Neuronal stem cell (in vitro differentiated cells): ENCODE data around the gene KCNA3.

Experiments used
- DNase-seq: peaks from one replicate; pipeline ENCODE4 v3.0.0-alpha.2; 2013; ENCODE audit warnings: low spot score
- H2AFZ ChIP-seq: one replicate; pipeline ENCODE4 v1.6.1; 2013; ENCODE audit warnings: mild to moderate bottlenecking, low read length, inconsistent platforms
- H2AK5ac ChIP-seq: 2 replicates; pipeline ENCODE4 v1.6.1; 2013; ENCODE audit warnings: low read depth, mild to moderate bottlenecking, inconsistent platforms, low read length, moderate library complexity, mixed read lengths
- H2BK120ac ChIP-seq: 2 replicates; pipeline ENCODE4 v1.6.1; 2013; ENCODE audit warnings: low read depth, mild to moderate bottlenecking, inconsistent platforms, low read length, moderate library complexity, mixed read lengths
- H2BK12ac ChIP-seq: one replicate; pipeline ENCODE4 v1.6.1; 2013; ENCODE audit warnings: low read length, inconsistent platforms
- H2BK15ac ChIP-seq: 2 replicates; pipeline ENCODE4 v1.6.1; 2013; ENCODE audit warnings: mild to moderate bottlenecking, low read length, inconsistent platforms, mixed read lengths
- H2BK5ac ChIP-seq: one replicate; pipeline ENCODE4 v1.6.1; 2013; ENCODE audit warnings: inconsistent platforms, mild to moderate bottlenecking, low read length, moderate library complexity
- H3K14ac ChIP-seq: one replicate; pipeline ENCODE4 v1.6.1; 2013; ENCODE audit warnings: low read length, inconsistent platforms
- H3K18ac ChIP-seq: 2 replicates; pipeline ENCODE4 v1.6.1; 2013; ENCODE audit warnings: low read length, inconsistent platforms
- H3K23ac ChIP-seq: 2 replicates; pipeline ENCODE4 v1.6.1; 2013; ENCODE audit warnings: low read depth, mild to moderate bottlenecking, mixed read lengths, low read length, inconsistent platforms; ENCODE audit not compliant: poor library complexity
- H3K27ac ChIP-seq: replicated peaks from 3 replicates; pipeline ENCODE4 v1.5.1; 2013; ENCODE audit warnings: low read length, inconsistent platforms
- H3K27me3 ChIP-seq, 3 experiments: 2 replicates each; pipeline ENCODE4 v1.6.1; 2013; ENCODE audit warnings: low read length in 3 of 3, mild to moderate bottlenecking in 2 of 3, inconsistent platforms in 1 of 3, low read depth in 1 of 3, mixed read lengths in 1 of 3, moderate library complexity in 1 of 3; ENCODE audit not compliant: control insufficient read depth in 3 of 3, insufficient read depth in 3 of 3
- H3K36me3 ChIP-seq, 2 donors: replicated peaks in 1 of 2; 2 replicates each; pipeline ENCODE4 v1.6.1; 2013; ENCODE audit warnings: low read length in 2 of 2; ENCODE audit not compliant: control insufficient read depth in 2 of 2, insufficient read depth in 2 of 2
- H3K4ac ChIP-seq: 2 replicates; pipeline ENCODE4 v1.6.1; 2013; ENCODE audit warnings: inconsistent platforms, mild to moderate bottlenecking, low read length, moderate library complexity
- H3K4me1 ChIP-seq, 2 donors: 1 replicate in 1 of 2; 2 replicates in 1 of 2; pipeline ENCODE4 v1.6.1; 2013; ENCODE audit warnings: low read length in 2 of 2, low read depth in 1 of 2; ENCODE audit not compliant: control insufficient read depth in 2 of 2, insufficient read depth in 1 of 2
- H3K4me2 ChIP-seq: one replicate; pipeline ENCODE4 v1.6.1; 2013; ENCODE audit warnings: mild to moderate bottlenecking, low read length, inconsistent platforms; ENCODE audit not compliant: insufficient read depth, poor library complexity, severe bottlenecking
- H3K4me3 ChIP-seq, 2 donors: 2 replicates each; pipeline ENCODE4 v1.5.1; 2013; ENCODE audit warnings: low read length in 2 of 2, mild to moderate bottlenecking in 2 of 2, inconsistent platforms in 1 of 2, moderate library complexity in 1 of 2
- H3K79me1 ChIP-seq: one replicate; pipeline ENCODE4 v1.6.1; 2013; ENCODE audit warnings: low read depth, mild to moderate bottlenecking, inconsistent platforms, low read length, moderate library complexity
- H3K9ac ChIP-seq: one replicate; pipeline ENCODE4 v1.6.1; 2013; ENCODE audit warnings: mild to moderate bottlenecking, low read depth, low read length, inconsistent platforms; ENCODE audit not compliant: poor library complexity
- H3K9me3 ChIP-seq, 2 donors: replicated peaks in 1 of 2; 2 replicates each; pipeline versions ENCODE3 to v1.6.1; 2013; ENCODE audit warnings: low read length in 2 of 2, mild to moderate bottlenecking in 2 of 2, inconsistent platforms in 1 of 2, low read depth in 1 of 2, mixed read lengths in 1 of 2, moderate library complexity in 1 of 2; ENCODE audit not compliant: control insufficient read depth in 2 of 2, insufficient read depth in 1 of 2
- H4K8ac ChIP-seq: one replicate; pipeline ENCODE4 v1.6.1; 2013; ENCODE audit warnings: low read depth, mild to moderate bottlenecking, inconsistent platforms, low read length, moderate library complexity
- H4K91ac ChIP-seq: one replicate; pipeline ENCODE4 v1.6.1; 2013; ENCODE audit warnings: low read length, low read depth, mild to moderate bottlenecking, inconsistent platforms; ENCODE audit not compliant: poor library complexity
- WGBS, 2 donors: extraction: QIAGEN DNeasy Blood & Tissue Kit; methylation state at CpG; one replicate each; pipeline ENCODE4 v1.1.7; 2013; ENCODE audit warnings: missing lambda C conversion rate in 2 of 2, mixed read lengths in 1 of 2; ENCODE audit not compliant: insufficient read length in 2 of 2, insufficient replicate concordance in 1 of 2; ENCODE audit errors: extremely low coverage in 2 of 2; 5-methylcytosine and 5-hydroxymethylcytosine counted together

KCNA3 gene

GRCh38 chr1:110650609-110651008 is 24.1 kb downstream of the KCNA3 start:
- H3K14ac ChIP-seq, result no peak overlapping the region
- no peak overlapping the region for H4K8ac ChIP-seq
- no CpG with 5 or more reads among the region's 2 CpGs for WGBS, 2 donors
- H3K4me3 ChIP-seq, result no peak overlapping the region
- no peaks in the 10 kb centered on the region for H3K27me3 ChIP-seq
- H2BK15ac ChIP-seq, result no peak overlapping the region
- no peak overlapping the region for H3K23ac ChIP-seq
- H3K27ac ChIP-seq, result no peak overlapping the region
- no peak overlapping the region for H2BK12ac ChIP-seq
- H3K9ac ChIP-seq, result no peak overlapping the region
- no peaks in the 10 kb centered on the region for H3K36me3 ChIP-seq
- no peak overlapping the region for H3K18ac ChIP-seq
- H2AFZ ChIP-seq, result no peak overlapping the region
- no peak overlapping the region for H3K4ac ChIP-seq
- no peak overlapping the region for H2BK5ac ChIP-seq
- H3K4me2 ChIP-seq, result no peak overlapping the region
- no peak overlapping the region for H2BK120ac ChIP-seq
- DNase-seq, result no peak
- no peaks in the 10 kb centered on the region for H3K79me1 ChIP-seq
- H3K9me3 ChIP-seq, result no peaks in the 10 kb centered on the region
- no peak overlapping the region for H2AK5ac ChIP-seq
- no peak overlapping the region for H4K91ac ChIP-seq
- H3K4me1 ChIP-seq, result peaks cover 0 to 13% of the 10 kb centered on the region in 2 donors

GRCh38 chr1:110648417-110648816 is 26.3 kb downstream of the KCNA3 start:
- H3K4me1 ChIP-seq, result peaks cover 0 to 14% of the 10 kb centered on the region in 2 donors
- H3K4me3 ChIP-seq, result no peak overlapping the region
- H2BK120ac ChIP-seq, result no peak overlapping the region
- no peaks in the 10 kb centered on the region for H3K9me3 ChIP-seq
- no CpG with 5 or more reads among the region's 2 CpGs for WGBS, 2 donors
- H2BK12ac ChIP-seq, result no peak overlapping the region
- H3K18ac ChIP-seq, result no peak overlapping the region
- no peak overlapping the region for H4K8ac ChIP-seq
- H3K36me3 ChIP-seq, result no peaks in the 10 kb centered on the region
- H3K4me2 ChIP-seq, result no peak overlapping the region
- H3K27me3 ChIP-seq, result no peaks in the 10 kb centered on the region
- no peak overlapping the region for H2BK15ac ChIP-seq
- no peak for DNase-seq
- no peak overlapping the region for H4K91ac ChIP-seq
- no peak overlapping the region for H3K27ac ChIP-seq
- H2AK5ac ChIP-seq, result no peak overlapping the region
- no peak overlapping the region for H3K14ac ChIP-seq
- no peak overlapping the region for H3K4ac ChIP-seq
- H3K79me1 ChIP-seq, result no peaks in the 10 kb centered on the region
- H3K23ac ChIP-seq, result no peak overlapping the region
- no peak overlapping the region for H3K9ac ChIP-seq
- H2BK5ac ChIP-seq, result no peak overlapping the region
- no peak overlapping the region for H2AFZ ChIP-seq

- no peak overlapping the region for H2AFZ ChIP-seq
- H2AK5ac ChIP-seq, result no peak overlapping the region
- H2BK120ac ChIP-seq, result no peak overlapping the region
- H2BK15ac ChIP-seq, result no peak overlapping the region
- no peaks in the 10 kb centered on the region for H3K9me3 ChIP-seq
- H3K4me2 ChIP-seq, result no peak overlapping the region
- no peak overlapping the region for H4K91ac ChIP-seq
- no peak overlapping the region for H3K14ac ChIP-seq
- no peaks in the 10 kb centered on the region for H3K27me3 ChIP-seq
- no peak overlapping the region for H3K4ac ChIP-seq
- no peaks in the 10 kb centered on the region for H3K79me1 ChIP-seq
- H3K4me3 ChIP-seq, result no peak overlapping the region
- no peak overlapping the region for H3K23ac ChIP-seq
- WGBS, 2 donors, result no CpG with 5 or more reads among the region's 5 CpGs
- no peak overlapping the region for H3K9ac ChIP-seq
- H3K18ac ChIP-seq, result no peak overlapping the region
- H3K4me1 ChIP-seq, result peaks cover 0 to 10% of the 10 kb centered on the region in 2 donors
- no peaks in the 10 kb centered on the region for H3K36me3 ChIP-seq
- no peak for DNase-seq
- H2BK12ac ChIP-seq, result no peak overlapping the region
- no peak overlapping the region for H3K27ac ChIP-seq
- no peak overlapping the region for H4K8ac ChIP-seq
- H2BK5ac ChIP-seq, result no peak overlapping the region
Measured at GRCh38 chr1:110647254-110647891, 27.4 kb downstream of the KCNA3 start.

- Histone ChIP-seq H3K9ac (no peak overlapping the region), H3K9me3 (no peaks in the 10 kb centered on the region), H3K4me2 (no peak overlapping the region), H2BK15ac (no peak overlapping the region), H3K18ac (no peak overlapping the region), H4K8ac (no peak overlapping the region), H3K4me1 (peaks cover 0 to 10% of the 10 kb centered on the region in 2 donors), H3K79me1 (no peaks in the 10 kb centered on the region), H2BK12ac (no peak overlapping the region), H4K91ac (no peak overlapping the region), H3K4me3 (no peak overlapping the region), H3K23ac (no peak overlapping the region), H2AK5ac (no peak overlapping the region), H2BK120ac (no peak overlapping the region), H2AFZ (no peak overlapping the region), H3K36me3 (no peaks in the 10 kb centered on the region), H3K27ac (no peak overlapping the region), H3K4ac (no peak overlapping the region), H3K14ac (no peak overlapping the region), H3K27me3 (no peaks in the 10 kb centered on the region), H2BK5ac (no peak overlapping the region)
- no peak for DNase-seq
- WGBS, 2 donors, result no CpG with 5 or more reads among the region's 4 CpGs
Measured at GRCh38 chr1:110645821-110646735, 28.7 kb downstream of the KCNA3 start.
